Colon (tissue), 2 donors: ENCODE measurements around the gene ATG10.
"Not testable (repeated sequence)": the region's sequence is repeated elsewhere in the genome, so short reads cannot be mapped to it uniquely, and the experiment has no call there.

ENCODE experiments used
- FAIRE-seq: peaks from 2 replicates; lab custom pipeline; 2012; peaks lifted over from hg19 to GRCh38; lab: Jason Lieb, UNC
- donor health status: control.
- donor health status: control.

Gene ATG10

DNA sequence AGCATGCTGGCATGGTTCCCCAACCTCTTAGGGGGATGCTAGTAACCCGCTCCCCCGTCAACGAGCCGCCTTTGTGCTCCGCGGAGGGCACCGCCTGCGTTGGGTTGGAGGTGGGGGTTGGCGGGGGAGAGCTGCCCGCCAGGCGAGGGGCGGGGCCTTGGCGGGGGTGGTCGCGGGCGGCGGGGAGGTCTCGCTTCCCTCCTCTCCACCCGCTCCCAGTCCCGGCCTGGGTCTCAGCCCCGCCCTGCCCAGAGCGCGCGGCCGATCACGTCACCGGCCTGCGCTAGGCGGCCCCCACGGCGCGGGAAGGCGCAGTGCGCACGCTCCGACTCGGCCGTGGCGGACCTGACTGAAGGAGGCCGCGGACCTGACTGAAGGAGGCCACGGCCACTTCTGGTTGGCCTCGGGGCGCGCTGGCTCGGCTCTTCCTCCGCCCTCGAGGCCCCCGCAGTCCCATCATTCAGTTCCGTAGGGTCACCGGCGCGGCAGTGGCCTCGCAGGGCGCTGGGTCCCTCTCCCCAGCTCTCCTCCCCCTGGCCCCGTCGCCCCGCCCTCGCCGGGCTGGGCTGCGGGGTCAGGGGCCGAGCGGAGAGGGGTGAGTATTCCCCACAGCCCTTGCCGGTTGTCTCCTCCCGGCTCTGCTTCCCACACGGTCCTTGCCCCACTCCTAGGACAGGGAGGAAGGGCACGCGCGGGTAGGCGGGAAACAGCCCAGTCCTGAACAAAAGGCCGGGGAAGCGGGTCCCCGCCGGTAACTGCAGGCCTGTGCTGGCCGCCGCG lies at the start of gene ATG10:
TSS of gene ATG10 (plus strand) at position 312 of the 780 bp plus-strand sequence. CDS start 15,548 bp downstream, outside the sequence.
- no peak for FAIRE-seq

DNA sequence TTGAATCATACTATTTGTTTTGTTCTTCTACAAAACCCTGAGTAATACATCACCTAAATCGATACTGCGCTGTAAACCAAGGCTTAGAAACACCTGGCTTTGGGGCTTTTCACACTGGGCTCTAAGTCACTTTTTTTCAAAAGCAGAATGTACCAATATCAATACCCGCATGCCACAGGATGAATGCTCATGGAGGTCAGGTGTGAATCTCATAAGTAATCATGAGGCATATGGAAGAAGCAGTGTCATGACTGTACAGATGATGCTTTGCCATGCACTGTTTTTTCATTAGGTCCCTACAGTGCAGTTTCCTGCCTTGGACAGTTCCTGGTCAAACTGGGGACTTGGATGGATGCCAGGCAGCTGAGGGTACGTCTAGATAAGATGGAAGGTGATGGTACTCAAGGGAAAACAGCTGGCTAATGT lies 49.0 kb upstream of the ATG10 start:
- no peak for FAIRE-seq

DNA sequence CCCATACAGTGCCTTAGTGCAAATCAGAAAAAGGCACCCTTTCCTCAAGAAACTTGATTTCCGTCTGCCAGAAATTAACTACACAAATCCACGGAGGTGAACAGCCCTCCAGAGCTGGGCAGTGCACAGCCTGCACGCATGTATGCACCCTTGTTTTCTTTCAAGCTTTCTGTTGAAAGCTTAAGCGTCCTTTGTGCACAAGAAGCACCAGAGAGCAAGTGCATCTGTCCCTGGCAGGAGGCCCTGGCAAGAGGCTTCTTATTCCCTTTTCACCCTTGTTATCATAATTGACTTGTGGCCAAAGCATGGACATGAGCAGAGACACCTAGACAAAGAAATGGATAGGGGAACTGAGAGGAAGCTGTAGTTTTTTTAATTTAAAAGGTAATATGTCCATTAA lies 47.4 kb upstream of the ATG10 start:
- FAIRE-seq = no peak

DNA sequence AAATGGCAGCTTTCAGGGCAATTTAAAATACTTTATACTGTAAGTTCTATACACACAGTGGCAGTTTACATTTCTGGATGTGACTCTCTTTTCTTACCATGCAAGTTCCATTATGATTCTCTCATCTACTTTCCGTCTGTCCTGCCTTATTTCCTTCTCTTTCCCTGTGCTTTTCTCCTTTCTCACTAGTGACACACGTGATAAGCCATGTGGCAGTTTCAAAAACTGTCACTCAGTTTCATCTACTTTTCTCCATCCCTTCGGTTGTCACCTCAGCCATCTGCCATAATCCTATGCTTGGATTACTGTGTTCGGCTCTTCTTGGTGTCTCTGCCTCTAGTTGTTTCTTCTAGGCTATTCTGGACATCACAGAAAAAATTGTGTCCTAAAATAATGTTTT lies 46.8 kb upstream of the ATG10 start:
- no peak for FAIRE-seq

DNA sequence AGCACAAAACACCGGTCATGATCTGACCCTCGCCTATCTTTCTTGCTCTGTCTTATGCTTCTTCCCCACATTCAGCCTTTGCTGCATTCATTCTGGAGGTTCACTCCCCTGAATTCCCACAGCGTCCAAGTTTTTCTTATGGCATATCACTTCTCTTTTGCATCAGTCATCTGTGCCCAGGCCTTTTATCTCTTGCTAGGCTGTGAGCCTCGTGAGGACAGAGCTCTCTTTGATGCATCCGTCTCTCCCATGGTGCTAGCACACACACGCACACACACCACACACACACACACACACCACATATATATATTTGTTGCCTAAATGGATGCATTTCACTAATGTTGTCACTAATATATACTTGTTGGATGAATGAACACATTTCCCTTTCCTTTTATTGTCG lies 45.8 kb upstream of the ATG10 start:
- no peak for FAIRE-seq

DNA sequence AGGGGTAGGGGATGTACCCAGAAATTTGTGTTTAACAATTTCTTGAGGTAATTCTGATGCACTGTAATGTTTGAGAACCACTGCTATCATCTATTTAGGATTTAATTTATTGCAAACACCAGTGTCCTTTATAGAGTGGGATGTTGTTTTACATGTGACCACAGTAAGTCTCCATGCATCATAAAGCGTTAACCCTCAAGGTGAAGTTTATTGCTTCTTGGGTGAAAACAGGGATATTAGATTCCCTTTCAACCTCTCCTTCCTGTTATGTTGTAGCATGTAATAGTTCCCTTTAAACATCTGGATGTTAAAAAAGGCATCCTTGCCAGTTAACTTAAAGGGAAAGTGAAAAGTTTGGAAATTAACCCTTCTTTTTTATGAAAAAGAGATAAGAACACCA lies 35.8 kb upstream of the ATG10 start:
- no peak for FAIRE-seq

DNA sequence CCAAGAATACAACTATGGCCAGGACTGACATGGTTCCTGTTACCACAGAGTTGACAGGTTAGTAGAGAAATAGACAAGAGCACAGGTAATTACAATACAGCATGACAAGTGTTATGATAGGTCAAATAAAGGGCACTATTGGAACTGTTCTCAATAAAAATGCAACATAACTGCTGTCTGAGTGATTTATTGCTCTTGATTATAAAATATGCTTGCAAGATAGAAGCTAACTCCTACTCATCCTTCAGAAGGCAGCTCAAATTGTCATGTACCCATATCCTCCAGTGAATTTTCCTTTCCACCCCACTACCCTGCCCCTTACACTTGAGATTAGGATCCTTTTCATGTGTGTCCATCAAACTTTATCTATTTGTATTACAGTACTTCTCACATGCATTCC lies 35.1 kb upstream of the ATG10 start:
- no peak for FAIRE-seq

DNA sequence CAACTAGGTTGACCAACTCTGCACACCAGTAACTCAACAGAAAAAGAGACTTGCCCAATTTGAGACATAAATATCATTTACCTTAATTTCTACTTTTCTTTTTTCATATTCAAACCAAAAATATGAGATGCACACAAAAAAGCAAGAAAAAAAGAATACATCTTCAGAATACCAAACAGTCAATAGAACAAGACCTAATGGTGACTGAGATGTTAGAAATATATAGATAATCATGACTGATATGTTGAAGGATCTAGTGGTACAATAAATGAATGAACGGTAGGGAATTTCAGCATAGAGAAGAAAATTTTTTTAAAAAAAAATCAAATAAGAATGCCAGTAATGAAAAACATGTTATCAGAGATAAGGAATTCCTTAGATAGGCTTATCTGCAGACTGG lies 29.1 kb upstream of the ATG10 start:
- no peak for FAIRE-seq

DNA sequence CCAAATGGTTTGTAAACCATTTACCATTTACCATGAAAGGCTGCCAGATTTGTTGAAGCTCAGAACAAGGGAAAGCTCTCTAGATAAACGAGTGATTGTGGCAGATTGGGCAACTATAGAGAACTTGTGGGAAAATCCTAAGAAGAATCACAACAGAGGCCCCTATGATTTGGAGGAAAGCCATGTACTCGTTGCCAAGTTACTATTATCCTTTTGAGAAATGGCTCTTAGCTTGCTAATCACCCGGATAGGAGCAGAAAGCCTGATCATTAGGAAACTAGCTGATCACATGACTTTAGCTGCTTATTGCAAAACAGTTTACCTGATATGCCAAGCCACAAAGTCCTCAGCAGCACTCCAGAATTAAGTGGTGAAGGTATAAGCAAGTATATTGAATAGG lies 23.5 kb upstream of the ATG10 start:
- no peak for FAIRE-seq

DNA sequence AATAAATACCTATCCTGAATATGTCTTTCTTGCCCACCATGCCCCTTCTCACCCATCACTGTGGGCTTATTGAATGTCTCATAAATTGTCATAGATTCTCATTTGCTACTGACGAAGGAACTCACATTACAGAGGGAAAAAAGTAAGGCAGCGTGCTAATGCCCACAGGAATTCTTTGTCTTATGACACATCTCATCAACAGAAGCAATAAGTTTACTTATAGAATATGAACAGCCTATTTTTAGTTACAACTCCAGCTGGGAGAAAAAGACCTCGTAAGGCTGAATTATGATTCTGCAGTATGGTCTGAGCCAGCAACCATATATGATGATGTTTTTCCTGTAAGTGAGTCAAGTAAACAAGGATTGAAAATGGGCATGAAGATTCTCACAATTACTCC lies 22.4 kb upstream of the ATG10 start:
- FAIRE-seq = no peak

DNA sequence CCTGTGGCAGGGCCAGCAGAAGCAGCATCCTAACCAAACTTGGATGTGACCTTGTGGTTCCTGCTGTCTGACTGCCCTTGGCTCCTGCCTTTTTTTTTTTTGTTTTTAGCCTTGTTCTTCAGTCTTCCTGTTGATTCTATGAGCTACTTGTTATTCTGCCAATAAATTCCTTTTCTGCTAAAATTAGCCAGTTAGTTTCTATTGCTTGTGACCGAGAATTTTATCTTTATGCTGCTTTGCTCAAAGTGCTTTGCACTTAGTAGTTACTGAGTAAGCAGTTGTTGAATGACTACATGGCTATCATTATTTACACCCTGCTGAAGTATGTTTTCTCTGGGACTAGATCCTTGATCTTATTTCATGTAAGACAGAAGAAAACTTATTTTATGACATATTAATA lies 20.8 kb upstream of the ATG10 start:
- no peak for FAIRE-seq

DNA sequence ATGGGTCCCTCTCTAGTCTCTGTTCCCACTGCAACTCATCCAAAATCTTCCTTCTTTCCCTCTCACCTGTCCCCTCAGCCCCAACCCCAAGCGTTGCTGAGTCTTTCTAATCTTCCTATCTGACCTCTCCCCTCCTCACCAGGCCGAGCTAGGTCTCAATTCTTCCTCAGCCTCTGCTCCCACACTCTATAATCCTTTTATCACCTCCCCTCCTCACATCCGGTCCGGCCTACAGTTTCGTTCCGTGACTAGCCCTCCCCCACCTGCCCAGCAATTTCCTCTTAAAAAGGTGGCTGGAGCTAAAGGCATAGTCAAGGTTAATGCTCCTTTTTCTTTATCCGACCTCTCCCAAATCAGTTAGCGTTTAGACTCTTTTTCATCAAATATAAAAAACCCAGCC lies 17.0 kb upstream of the ATG10 start:
- not testable (repeated sequence) for FAIRE-seq

DNA sequence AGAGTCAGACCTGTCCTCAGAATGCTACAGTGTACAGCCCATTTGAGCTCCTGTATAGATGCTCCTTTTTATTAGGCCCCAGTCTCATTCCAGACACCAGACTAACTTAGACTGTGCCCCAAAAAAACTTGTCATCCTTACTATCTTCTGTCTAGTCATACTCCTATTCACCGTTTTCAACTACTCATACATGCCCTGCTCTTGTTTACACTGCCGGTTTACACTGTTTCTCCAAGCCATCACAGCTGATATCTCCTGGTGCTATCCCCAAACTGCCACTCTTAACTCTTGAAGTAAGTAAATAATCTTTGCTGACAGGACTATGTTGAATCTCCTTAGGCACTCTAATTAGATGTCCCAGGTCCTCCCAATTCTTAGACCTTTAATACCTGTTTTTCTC lies 13.7 kb upstream of the ATG10 start:
- FAIRE-seq = not testable (repeated sequence)

DNA sequence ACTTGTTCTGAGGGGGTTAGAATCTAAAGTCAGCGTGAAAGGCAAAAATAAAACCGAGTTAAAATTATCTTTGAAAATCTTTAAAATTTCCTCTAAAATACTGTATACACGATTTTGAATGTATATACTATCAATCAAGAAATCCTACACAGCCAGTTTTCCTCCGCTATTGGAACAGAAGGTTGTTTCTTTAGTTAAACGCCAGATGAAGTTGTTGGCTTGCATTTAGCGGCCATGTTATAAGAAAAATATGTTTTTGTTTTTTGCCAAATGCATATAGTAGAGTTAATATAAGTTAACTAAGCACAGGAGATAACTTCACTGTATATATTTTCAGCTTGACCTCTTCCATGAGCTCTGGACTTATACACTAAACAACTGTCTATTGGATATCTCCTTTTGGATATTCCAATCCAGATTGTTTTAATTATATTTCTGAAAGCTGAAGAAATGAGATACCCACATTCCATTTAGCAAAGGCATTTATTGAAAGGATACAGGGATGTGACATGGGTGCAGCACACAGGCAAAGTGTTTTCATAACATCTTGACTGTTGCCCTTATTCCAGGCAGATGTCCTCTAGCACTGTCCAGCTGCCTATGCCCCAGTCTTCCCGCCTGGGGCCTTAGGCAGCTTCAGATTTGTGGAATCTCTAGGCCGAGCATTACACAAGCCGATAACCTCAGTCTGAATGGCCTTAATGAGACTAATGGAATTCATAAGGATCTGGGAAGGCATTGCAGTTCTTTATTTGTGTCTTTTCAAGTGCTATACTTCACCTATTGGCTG lies 10.0 kb upstream of the ATG10 start:
- no peak for FAIRE-seq

DNA sequence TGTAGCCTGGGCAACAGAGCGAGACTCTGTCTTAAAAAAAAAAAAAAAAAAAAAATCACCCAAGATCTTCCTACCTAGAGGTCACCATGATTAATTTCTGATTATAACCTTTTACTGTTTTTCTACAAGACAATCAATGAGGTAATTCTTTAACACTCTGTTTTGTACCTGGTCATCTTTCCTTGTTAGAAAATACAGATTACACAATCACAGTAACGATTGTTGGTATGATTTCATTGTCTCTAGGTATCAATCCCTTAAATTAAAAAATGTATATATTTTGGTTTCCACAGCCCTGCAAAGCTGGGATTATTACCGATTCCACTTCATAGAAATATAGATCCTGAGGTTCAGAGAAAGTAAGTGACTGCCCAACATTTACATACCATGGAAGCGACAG lies 8.3 kb upstream of the ATG10 start:
- FAIRE-seq = no peak

DNA sequence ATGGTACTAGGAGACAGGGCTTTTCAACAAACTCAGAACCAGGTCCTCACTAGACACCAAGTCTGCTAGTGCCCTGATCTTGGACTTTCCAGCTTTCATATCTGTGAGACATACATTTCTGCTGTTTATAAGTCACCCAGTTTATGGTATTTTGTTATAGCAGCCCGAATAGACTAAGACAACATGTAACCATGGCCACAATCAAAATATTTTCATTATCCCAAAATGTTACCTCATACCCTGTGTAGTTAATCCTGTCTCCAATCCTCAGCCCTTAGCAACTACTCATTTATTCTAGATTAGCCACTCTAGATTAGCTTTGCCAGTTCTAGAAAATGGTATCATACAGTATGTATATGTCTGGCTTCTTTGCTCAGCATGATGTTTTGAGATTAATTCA lies 6.3 kb upstream of the ATG10 start:
- FAIRE-seq = no peak

DNA sequence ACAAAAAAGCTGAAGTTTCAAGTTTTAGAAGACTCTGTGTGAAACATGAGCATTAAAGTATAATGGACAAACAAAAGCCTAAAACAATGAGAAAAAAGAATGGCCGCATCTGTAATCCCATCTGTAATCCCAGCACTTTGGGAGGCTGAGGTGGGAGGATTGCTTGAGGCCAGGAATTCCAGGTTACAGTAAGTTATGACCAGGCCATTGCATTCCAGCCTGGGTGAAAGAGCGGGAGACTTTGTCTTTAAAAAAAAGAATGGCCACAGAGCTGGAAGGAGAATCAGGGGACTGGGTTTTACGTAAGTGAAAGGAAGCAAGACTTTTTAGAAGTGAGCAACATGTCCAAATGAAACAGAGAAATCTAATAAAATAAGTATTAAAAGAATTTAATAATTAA lies 2.6 kb upstream of the ATG10 start:
- FAIRE-seq = no peak

DNA sequence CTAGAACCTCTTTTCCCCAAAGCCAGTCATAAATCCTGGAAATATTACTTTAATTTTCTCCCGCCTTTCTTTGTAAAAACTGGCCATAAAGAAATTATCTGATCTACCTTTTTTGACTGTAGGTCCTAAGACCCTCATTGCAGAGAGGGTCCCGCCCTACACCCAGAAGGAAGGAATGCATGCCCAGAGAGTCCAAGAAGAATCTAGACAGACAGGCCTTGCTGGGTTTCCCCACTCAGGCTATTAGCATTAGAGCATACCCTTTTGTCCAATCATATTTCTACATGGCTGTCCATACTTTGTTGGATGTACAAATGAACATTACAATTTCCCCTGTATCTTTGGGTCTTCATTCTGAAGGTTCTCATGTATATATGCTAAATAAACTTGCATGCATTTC lies 1.9 kb upstream of the ATG10 start:
- FAIRE-seq = no peak

DNA sequence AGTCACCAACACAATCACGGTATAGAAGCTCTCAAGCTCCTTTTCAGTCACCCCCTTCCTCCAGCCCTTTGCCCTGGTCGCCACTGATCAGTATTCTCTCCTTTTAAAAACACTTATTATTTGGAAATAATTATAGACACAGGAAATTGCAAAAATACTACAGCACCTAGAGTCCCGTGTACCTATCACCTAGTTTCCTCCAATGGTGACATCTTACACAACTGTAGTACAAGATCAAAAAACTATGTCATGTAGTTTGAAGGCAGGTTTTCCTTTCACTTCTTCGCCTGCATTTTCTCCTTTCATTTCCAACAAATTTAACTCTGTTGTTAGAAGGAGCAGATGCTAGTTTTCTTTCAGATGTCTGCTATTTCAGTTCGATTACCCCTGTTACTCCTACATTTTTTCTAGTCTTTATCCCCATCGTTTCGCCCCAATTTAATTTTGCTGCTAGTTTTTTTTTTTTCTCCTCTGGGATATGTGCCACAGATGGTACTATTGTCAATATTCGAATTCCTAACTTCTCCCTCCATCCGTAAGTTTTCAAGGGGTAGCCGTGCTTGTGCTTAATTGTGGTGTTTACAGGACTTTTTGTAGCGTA lies 612 bp upstream of the ATG10 start:
- no peak for FAIRE-seq

DNA sequence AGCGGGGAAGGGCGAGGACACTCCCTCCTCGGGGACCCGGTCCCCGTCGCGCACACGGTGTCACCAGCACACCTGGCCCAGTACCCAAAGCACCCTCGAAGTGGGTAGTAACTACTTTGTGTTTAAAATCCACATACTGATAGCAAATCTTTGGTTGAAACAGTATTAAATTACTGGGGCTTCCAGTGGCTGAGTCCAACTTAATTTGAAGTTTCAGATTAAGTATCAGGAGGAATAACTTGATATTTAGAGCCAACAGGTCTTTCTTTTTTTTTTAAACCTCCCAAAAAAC lies 615 bp downstream of the ATG10 start:
- FAIRE-seq = no peak

DNA sequence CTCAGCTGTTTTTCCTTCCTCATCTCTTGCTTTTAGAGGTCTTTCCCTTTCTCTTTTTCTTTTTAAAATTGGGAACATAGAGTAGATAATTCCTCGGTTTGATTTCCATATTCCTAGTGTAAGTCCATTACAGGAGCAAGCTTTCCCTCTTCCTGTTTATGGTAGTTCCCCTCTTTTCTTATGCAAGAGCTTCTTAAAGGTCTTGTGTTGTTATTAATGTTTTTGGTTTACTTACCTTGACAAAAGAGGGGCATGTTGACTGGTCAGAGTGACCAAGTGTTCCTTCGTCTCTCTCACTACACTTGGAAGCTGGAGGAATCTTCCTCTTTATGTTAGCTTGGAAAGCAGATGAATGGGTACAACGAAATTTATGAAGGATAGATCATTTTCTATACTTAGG lies 8.3 kb downstream of the ATG10 start:
- FAIRE-seq = no peak

DNA sequence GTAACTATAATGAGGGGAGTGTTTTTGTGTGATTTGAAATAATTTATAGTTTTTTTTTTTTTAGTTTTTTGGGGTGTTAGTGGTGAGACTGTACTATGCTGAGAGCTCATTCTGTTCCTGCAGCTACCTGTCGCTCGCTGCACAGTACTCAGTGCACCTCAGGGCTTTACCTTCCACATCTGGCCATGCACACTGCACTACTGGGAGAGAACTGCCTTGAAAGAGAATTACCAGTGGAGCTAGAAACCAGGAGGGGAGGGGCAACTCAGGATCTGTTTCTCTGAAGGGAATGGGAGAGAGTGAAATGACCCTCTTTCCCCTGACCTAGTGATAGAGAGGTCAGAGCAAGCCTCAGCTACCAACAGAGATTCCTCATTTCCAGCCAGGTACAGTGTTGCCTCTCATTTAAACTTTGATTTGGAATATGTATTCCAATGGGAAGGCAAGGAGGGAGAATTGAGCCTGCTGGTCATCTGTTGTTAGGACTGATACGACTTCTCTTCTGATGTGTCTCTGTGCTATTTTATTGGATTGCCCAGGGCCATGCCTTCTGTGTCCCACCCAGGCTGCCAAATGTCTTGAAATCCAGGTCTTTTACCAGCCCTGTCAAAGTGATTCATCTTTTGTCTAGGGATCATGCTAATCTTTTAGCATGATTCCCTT lies 8.9 kb downstream of the ATG10 start:
- FAIRE-seq = no peak

DNA sequence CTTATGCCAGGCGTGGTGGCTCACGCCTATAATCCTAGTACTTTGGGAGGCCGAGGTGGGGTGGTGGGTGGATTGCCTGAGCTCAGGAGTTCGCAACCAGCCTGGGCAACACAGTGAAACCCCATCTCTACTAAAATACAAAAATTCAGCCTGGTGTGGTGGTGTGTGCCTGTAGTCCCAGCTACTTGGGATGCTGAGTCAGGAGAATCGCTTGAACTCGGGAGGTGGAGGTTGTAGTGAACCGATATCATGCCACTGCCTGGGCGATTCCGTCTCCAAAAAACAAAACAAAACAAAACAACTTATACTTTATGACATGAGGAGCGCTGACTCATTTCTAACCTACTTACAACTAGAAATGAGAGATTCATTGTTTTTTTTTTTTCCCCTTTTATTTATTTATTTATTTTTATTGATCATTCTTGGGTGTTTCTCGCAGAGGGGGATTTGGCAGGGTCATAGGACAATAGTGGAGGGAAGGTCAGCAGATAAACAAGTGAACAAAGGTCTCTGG lies 10.4 kb downstream of the ATG10 start:
- not testable (repeated sequence) for FAIRE-seq
